NCI-H1105 treated with DMSO at 0.1 percent for 48 hours (cell line): ENCODE data around the gene ELOVL1.
"Not testable (repeated sequence)": the region's sequence is repeated elsewhere in the genome, so short reads cannot be mapped to it uniquely, and the experiment has no call there.

Experiments
- DNase-seq: peaks from one replicate; lab custom pipeline; 2025; lab: John Stamatoyannopoulos, UW

The ELOVL1 gene

GRCh38 chr1:43381612-43382011 lies 13.8 kb upstream of the ELOVL1 start:
- DNase-seq = no peak

GRCh38 chr1:43379476-43379875 lies 11.7 kb upstream of the ELOVL1 start:
- no peak for DNase-seq

- no peak for DNase-seq
These were observed 10.0 kb upstream of the ELOVL1 start for GRCh38 chr1:43377831-43378230.

- DNase-seq = no peak
These were observed 9.0 kb upstream of the ELOVL1 start for GRCh38 chr1:43376723-43377235.

- no peak for DNase-seq
These were observed 5.5 kb upstream of the ELOVL1 start for GRCh38 chr1:43373066-43373940.

DNA sequence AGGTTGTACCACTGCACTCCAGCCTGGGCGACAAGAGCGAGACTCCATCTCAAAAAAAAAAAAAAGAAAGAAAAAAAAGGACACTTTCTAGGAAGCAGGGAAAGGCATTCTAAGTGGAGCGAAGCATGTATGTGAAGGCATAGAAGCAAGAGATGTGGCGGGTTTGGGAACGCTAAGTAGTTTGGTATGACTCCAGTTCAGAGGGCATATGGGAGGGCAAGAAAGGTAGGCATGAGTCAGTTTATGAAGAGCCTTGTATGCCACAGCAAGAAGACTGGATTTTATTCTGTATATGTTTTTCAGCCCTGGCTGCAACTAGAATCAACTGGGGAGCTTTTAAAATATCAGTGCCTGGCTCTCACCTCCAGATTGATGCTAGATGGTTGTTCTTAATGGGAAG lies 4.4 kb upstream of the ELOVL1 start:
- DNase-seq = no peak

DNA sequence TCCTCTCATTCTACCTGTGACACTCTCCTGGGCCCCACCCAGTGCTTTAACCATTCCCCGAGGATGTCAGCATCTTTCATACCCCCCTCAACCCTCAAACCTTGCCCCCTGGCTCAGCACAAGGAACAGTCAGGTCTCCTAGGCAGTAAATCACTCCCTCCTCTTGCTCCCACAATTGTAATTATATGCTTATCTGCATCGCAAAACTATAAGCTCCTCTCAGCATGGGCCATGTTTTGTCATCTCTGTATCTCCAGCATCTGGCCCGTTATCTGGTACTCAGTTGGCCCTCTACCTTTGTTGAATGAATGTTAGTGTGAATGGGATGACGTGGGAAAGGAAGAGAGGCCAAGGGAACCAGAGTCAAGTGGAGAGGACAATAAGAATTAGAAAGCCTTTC lies 2.8 kb upstream of the ELOVL1 start:
- no peak for DNase-seq

DNA sequence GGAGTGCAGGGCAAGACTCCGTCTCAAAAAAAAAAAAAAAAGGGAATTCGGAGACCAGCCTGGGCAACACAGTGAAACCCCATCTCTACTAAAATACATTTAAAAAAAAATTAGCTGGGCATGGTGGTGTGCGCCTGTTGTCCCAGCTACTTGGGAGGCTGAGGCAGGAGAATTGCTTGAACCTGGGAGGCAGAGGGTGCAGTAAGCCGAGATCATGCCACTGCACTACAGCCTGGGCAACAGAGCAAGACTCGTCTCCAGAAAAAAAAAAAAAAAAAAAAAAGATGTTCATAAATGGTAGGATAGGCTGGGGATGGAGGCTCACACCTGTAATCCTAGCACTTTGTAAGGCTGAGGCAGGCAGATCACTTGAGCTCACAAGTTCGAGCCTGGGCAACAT lies 2.0 kb upstream of the ELOVL1 start:
- not testable (repeated sequence) for DNase-seq

DNA sequence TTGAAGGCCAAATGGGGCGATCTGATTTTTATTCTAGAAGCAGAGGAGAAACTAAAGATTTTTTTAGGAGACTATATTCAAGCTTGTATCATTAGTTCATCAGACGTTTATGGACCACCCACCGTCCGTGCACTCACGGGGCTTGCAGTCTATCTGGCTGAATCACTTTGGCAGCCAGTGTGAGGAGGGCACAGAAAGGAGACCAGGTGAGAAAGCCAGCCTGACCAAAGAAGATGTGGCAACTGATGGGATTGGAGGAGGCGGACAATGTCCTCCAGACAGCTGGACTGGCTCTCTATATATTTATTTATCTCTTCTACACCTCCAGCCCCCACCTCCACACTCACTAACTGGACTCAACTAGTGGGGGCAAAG lies 822 bp upstream of the ELOVL1 start:
- no peak for DNase-seq

DNA sequence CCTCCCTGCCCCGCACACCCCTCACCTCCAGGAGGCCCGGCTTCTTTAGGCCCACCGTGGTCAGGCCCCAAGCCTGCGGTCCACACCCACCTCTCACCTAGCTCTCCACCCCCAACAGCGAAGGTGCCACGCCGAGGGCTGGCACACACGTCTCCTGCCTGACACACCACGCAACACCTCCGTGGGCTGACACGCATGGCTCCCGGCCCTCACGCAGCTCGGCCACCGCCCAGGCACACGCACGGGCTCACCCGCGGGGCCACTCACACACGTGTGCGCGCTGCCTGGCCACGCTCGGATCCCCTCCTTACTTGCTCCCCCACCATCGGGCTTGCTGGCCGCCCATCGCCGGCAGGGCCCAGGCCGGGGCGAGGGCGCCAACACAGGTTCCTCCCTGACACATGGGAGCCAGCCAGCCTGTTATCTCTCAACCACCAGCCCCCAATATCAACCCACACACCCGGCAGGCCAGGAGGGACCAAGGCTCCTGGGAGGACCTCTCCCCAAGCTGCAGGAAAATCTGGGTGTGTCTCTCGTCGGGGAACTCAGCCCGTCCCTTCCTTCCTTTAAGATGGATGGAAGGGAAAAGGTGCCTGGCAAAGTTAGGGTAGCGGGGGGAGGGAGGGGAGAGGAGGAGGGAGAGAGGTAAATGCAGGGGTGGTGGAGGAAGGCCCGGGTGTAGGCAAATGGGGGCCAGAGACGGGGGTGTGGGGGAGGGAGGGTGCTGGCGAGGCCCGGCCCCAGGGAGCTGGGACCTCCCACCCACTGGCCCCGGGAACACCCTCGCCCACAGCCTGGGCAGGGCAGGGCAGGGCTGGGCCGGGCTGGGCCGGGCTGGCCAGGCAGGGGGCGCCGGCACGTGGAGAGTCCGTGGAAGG lies 546 bp downstream of the ELOVL1 start:
- peak; percentile 32 for DNase-seq

DNA sequence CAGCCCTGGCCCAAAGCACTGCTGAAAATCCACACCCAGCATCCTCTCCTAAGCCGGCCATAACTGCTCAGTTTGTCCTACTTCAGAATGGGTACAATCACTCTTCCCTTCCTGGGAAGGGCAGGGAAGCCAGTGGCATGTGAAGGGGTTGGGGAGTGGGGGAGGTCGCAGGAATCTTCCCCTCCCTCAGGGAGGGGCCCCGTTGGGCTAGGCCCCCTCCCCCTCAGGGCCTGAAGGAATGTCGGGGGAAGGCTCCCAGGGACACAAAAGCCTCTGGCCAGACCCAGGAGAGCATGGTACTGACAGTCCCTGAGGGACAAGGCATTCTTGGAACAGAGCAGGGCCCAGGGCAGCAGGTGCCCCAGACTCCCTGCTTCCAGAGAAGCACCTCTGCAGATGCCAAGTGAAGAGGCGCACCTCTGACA lies 1.2 kb downstream of the ELOVL1 start:
- no peak for DNase-seq

DNA sequence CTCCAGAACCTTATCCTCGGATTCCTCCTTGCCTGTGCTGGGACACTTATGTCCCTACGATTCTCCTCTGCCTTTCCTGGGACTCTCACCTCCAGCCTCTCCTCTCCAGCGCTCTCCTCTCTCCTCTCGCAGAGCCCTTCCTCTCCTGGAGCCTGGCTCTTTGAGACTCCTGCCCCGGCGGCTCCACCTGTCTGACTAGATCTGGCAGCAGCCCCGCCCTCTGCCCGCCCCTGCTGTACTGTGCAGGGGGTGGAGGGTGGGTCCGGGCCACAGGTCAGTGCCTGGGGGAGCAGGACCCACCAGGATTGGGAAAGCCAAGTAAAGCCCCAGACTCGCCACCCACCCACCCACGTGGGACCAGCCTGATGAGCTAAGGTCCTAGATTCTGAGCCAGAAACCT lies 1.6 kb downstream of the ELOVL1 start:
- no peak for DNase-seq

DNA sequence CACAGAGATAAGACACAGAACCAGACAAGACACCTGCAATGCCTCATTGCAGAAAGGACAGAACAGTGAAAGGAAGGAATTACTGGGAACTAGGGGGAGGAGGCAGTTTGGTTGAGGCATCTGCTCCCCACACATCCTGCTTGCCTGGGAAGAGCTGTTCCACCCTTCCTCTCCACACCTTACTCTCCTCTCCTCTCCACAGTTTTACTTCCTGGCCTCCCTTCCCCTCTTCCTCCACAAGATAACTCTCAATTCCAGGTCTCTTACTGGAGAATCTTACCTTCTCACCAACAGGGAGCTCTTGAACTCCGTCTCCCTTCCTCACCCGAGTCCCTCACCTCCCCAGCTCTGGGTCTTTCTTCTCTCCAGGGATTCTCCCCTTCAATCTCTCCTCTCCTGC lies 2.1 kb downstream of the ELOVL1 start:
- no peak for DNase-seq

GRCh38 chr1:43363935-43364525 lies 3.8 kb downstream of the ELOVL1 start:
- no peak for DNase-seq

DNA sequence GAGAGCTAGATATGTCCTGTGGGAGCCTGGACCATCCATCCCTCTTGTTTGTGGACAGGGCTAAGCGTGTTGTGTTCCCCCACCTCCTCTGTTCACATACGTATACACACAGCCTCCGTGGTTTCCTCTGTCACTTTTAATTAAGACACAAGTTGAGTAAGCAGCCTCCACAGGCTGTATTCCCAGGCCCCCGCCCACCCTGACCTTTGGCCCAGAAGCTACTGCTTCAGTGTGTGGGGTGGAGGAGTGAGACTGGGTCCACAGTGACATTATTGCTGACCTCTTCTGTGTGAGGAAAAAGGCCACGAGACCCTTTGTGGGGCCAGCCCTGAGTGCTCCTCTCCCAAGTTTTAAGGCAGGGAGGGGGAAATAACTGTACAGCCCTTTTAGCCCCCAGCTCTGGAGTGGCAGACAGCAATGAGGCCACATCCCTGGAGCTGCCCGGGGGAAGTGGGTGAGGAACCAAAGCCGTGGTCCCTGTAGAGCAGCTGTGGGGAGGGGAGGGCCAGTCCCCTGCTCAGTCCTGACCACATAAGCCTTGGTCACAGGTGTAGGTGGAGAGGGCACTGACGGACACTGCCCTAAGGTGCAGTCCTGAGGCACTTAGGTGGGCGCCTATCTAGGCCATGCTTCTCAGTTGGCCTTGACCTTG lies 4.4 kb downstream of the ELOVL1 start:
- DNase-seq = no peak

GRCh38 chr1:43360616-43361015 lies 7.2 kb downstream of the ELOVL1 start:
- no peak for DNase-seq

DNA sequence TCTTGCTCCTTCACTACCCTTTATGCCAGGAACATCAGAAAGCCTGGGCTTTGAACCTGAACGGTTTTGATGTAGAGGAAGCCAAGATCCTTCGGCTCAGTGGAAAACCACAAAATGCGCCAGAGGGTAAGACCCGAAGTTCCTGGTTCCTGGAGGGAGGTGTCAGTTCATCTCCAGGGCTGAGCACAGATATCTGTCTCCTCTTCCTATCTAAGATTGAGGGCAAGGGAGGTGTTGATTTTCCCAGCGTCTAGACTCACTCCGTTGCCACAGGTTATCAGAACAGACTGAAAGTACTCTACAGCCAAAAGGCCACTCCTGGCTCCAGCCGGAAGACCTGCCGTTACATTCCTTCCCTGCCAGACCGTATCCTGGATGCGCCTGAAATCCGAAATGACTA lies 8.1 kb downstream of the ELOVL1 start:
- DNase-seq = no peak

DNA sequence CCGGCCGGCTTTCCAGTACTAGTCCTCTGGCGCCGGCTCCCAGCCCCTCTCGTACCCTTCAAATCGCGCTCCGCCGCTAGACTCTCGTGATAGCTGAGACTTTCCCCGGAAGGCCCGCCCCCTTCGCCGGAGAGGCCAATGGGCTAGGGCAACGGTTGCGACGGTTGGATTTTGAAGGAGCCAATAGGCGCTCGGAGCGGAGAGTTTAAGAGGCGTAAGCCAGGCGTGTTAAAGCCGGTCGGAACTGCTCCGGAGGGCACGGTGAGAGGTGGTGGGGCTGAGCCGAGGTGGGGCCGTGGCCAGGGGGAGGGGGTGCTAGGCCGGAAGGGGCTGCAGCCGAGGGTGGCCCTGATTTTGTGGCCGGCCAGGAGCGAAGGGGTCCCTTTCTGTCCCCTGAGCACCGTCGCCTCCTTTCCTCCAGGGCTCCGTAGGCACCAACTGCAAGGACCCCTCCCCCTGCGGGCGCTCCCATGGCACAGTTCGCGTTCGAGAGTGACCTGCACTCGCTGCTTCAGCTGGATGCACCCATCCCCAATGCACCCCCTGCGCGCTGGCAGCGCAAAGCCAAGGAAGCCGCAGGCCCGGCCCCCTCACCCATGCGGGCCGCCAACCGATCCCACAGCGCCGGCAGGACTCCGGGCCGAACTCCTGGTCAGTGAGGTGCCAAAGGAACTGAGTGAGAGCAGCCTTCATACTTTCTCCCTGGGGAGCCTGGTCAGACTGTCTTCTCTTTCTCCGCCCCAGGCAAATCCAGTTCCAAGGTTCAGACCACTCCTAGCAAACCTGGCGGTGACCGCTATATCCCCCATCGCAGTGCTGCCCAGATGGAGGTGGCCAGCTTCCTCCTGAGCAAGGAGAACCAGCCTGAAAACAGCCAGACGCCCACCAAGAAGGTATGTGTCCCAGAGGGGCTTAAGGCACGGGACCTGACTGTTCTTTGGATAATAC lies 8.8 kb downstream of the ELOVL1 start, which contains the start of gene CDC20:
Gene CDC20, plus strand, starts transcription at position 236 of the 948 bp plus-strand sequence. Its CDS starts 235 bp downstream, at position 471.
- peak; percentile 97 for DNase-seq

DNA sequence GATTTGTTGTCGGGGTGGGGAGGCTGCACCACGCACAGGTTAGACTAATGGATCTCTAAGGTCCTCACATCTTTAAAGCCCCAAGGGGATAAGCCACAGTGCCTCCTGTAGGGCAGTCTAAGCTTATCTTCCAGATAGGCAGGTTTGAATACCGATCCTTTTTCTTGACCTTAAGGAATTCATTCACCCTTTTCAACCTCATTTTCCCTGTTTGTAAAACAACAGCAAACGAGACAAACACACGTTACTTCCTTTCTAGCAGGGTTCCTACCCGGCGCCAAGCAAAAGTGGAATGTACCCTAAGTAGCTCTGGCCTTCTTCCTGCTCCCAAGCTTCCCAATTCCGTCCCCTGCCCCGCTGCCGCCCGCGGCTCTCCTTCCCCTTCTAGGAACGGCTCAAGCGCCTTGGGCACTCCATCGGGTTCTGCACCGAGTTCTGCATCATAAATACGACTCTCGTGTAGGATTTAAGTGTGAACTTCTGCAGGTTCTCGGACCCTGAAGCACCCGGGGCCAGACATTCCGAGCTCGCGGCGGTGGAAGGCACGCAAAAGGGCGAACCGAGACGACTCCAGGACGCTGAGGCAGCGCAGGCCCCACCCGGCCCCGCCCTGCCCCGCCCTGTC lies 9.6 kb downstream of the ELOVL1 start:
- DNase-seq = peak; percentile 53

DNA sequence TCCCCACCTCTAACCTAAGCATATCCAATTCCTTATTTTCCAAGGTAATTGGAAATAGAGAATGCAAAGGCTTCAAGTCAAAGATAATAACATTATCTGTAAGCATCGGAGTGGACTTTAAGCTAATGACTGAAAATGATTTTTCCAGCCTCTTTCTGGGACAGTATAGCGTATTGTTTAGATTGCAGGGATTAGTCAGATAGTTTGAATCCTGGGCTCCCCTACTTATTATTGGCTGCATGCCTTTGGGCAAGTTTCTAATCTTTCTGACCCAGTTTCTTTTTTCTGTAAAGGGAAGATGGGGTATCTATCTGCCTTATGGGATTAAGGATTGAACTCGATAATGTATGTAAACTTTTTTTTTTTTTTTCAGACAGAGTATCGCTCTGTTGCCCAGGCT lies 10.6 kb downstream of the ELOVL1 start:
- no peak for DNase-seq
